OCI-LY7 (cell line): ENCODE data around the gene SLC35F1. TPM values are rescaled to one million over a fixed set of nuclear protein-coding genes. Genes with fewer than 3 reads are reported as not detected.

Experiments used
- BruUV-seq: library from RNA; stranded (reverse); fragments of 400-500 nt; replicated peaks from 2 replicates; lab custom pipeline; 2021; lab: Mats Ljungman, UMichigan
- CTCF ChIA-PET: fragments of 300-600 bp; sonication (Branson Sonifier 250); formaldehyde crosslinking; loops from one replicate; lab custom pipeline; 2022; ENCODE audit warnings: antibody characterized with exemption; ENCODE audit not compliant: unreplicated experiment; lab: Charles Lee
- POLR2A ChIA-PET: fragments of 300-600 bp; sonication (Branson Sonifier 250); formaldehyde crosslinking; loops from one replicate; lab custom pipeline; 2022; ENCODE audit warnings: antibody characterized with exemption; lab: Charles Lee
- DNase-seq: peaks from one replicate; pipeline ENCODE4 v3.0.0-alpha.2; 2015; ENCODE audit warnings: low spot score
- H2AFZ ChIP-seq: fragments of 200-600 bp; sonication (generic), shearing (Covaris generic); 2 replicates; pipeline ENCODE4 v1.6.1; 2014; ENCODE audit warnings: mild to moderate bottlenecking, antibody characterized with exemption, low read length, moderate library complexity
- H3K27ac ChIP-seq: fragments of 200-600 bp; sonication (generic); 2 replicates; pipeline ENCODE4 v1.5.1; 2014; ENCODE audit warnings: mixed run types, low read depth, mild to moderate bottlenecking, moderate library complexity, low read length, inconsistent platforms; ENCODE audit not compliant: poor library complexity, severe bottlenecking
- H3K36me3 ChIP-seq: fragments of 200-600 bp; sonication (generic); 2 replicates; pipeline ENCODE4 v1.6.1; 2014; ENCODE audit warnings: mild to moderate bottlenecking, antibody characterized with exemption, low read length, moderate library complexity, mixed read lengths; ENCODE audit not compliant: insufficient read depth
- H3K4me1 ChIP-seq: fragments of 200-600 bp; sonication (generic); 2 replicates; pipeline ENCODE4 v1.5.1; 2014; ENCODE audit warnings: mild to moderate bottlenecking, low read length; ENCODE audit not compliant: insufficient read depth, poor library complexity, severe bottlenecking
- H3K4me2 ChIP-seq: fragments of 200-600 bp; sonication (generic); 2 replicates; pipeline ENCODE4 v1.6.1; 2014; ENCODE audit warnings: mild to moderate bottlenecking, low read length
- H3K4me3 ChIP-seq: fragments of 200-600 bp; sonication (generic); 2 replicates; pipeline ENCODE4 v1.5.1; 2014; ENCODE audit warnings: mild to moderate bottlenecking, low read depth, low read length; ENCODE audit not compliant: poor library complexity, severe bottlenecking
- H3K79me2 ChIP-seq: fragments of 200-600 bp; sonication (generic); 2 replicates; pipeline ENCODE4 v1.6.1; 2016; ENCODE audit warnings: low read depth, mild to moderate bottlenecking, low read length, moderate library complexity, mixed read lengths; ENCODE audit not compliant: insufficient read depth
- H3K9me2 ChIP-seq: fragments of 200-600 bp; sonication (generic); 2 replicates; pipeline ENCODE4 v1.6.1; 2016; ENCODE audit warnings: mild to moderate bottlenecking, low read length, mixed read lengths; ENCODE audit not compliant: insufficient read depth
- H3K9me3 ChIP-seq: fragments of 200-600 bp; sonication (generic); 2 replicates; pipeline ENCODE4 v1.6.1; 2014; ENCODE audit warnings: mild to moderate bottlenecking, mixed run types, low read length, mixed read lengths
- H4K20me1 ChIP-seq: fragments of 200-600 bp; sonication (generic); 2 replicates; pipeline ENCODE4 v1.6.1; 2014; ENCODE audit warnings: mild to moderate bottlenecking, antibody characterized with exemption, low read length, moderate library complexity, mixed read lengths; ENCODE audit not compliant: insufficient read depth
- EZH2phosphoT487 ChIP-seq: fragments of 200-600 bp; sonication (generic); IDR thresholded peaks from 2 replicates; pipeline ENCODE4 v1.6.1; 2018; ENCODE audit warnings: low read depth, borderline replicate concordance, mild to moderate bottlenecking, mixed run types, antibody characterized with exemption, low read length, moderate library complexity, mixed read lengths
- intact Hi-C: fragments of 100-400 bp; cut with micrococcal nuclease; formaldehyde crosslinking; loops from one replicate; pipeline ENCODE4 v1.10.0; 2022; ENCODE audit not compliant: unreplicated experiment
- total RNA-seq, 2 experiments: library from RNA; depleted of rRNA in 1 of 2; stranded (reverse); fragments of >200 nt in 1 of 2; shearing (Covaris generic) in 1 of 2; gene quantifications; 2 replicates each; pipeline ENCODE4 v1.2.3, GENCODE V29; 2014 to 2022
- TF ChIP-seq, protein P1 (sequence below): fragments of 200-600 bp; sonication (generic); conservative IDR thresholded peaks from 2 replicates; pipeline ENCODE4 v1.5.1; 2014; ENCODE audit warnings: mild to moderate bottlenecking, antibody characterized with exemption, low read length, moderate library complexity, mixed read lengths

Gene SLC35F1
- total RNA-seq, 2 experiments from 2014 or later = 0.03 TPM; not detected in 1

- H3K27ac ChIP-seq = no peak overlapping the region
- no peaks in the 10 kb centered on the region for H3K4me1 ChIP-seq
- no peak for DNase-seq
- BruUV-seq = no TSS peak
- TF ChIP-seq, protein P1, sequence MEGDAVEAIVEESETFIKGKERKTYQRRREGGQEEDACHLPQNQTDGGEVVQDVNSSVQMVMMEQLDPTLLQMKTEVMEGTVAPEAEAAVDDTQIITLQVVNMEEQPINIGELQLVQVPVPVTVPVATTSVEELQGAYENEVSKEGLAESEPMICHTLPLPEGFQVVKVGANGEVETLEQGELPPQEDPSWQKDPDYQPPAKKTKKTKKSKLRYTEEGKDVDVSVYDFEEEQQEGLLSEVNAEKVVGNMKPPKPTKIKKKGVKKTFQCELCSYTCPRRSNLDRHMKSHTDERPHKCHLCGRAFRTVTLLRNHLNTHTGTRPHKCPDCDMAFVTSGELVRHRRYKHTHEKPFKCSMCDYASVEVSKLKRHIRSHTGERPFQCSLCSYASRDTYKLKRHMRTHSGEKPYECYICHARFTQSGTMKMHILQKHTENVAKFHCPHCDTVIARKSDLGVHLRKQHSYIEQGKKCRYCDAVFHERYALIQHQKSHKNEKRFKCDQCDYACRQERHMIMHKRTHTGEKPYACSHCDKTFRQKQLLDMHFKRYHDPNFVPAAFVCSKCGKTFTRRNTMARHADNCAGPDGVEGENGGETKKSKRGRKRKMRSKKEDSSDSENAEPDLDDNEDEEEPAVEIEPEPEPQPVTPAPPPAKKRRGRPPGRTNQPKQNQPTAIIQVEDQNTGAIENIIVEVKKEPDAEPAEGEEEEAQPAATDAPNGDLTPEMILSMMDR = no peak
- TF ChIP-seq EZH2phosphoT487 = no peak
- ChIA-PET CTCF (no interaction called here), POLR2A (no interaction called here)
- no peaks in the 10 kb centered on the region for H3K79me2 ChIP-seq
- no peak overlapping the region for H2AFZ ChIP-seq
- H4K20me1 ChIP-seq = no peaks in the 10 kb centered on the region
- no peaks in the 10 kb centered on the region for H3K9me3 ChIP-seq
- H3K9me2 ChIP-seq = no peaks in the 10 kb centered on the region
- no peak overlapping the region for H3K4me3 ChIP-seq
- intact Hi-C loops = no loop called here
- no peaks in the 10 kb centered on the region for H3K36me3 ChIP-seq
- no peak overlapping the region for H3K4me2 ChIP-seq
Observed at GRCh38 chr6:118324116-118324515, 417.1 kb downstream of the SLC35F1 start.

GRCh38 chr6:118325220-118325860 is 418.3 kb downstream of the SLC35F1 start:
- ChIA-PET POLR2A (interaction anchor here (0.6 kb wide), 1 partner anchor 56 kb away, joined by 3 read pairs; no protein-coding TSS in a partner anchor), CTCF (no interaction called here)
- Histone ChIP-seq H3K27ac (no peak overlapping the region), H4K20me1 (no peaks in the 10 kb centered on the region), H3K4me1 (no peaks in the 10 kb centered on the region), H2AFZ (no peak overlapping the region), H3K4me2 (no peak overlapping the region), H3K79me2 (no peaks in the 10 kb centered on the region), H3K36me3 (no peaks in the 10 kb centered on the region), H3K9me3 (no peaks in the 10 kb centered on the region), H3K9me2 (no peaks in the 10 kb centered on the region), H3K4me3 (no peak overlapping the region)
- TF ChIP-seq, protein P1 = no peak
- TF ChIP-seq EZH2phosphoT487 = no peak
- intact Hi-C loops = no loop called here
- BruUV-seq = no TSS peak
- no peak for DNase-seq

DNA sequence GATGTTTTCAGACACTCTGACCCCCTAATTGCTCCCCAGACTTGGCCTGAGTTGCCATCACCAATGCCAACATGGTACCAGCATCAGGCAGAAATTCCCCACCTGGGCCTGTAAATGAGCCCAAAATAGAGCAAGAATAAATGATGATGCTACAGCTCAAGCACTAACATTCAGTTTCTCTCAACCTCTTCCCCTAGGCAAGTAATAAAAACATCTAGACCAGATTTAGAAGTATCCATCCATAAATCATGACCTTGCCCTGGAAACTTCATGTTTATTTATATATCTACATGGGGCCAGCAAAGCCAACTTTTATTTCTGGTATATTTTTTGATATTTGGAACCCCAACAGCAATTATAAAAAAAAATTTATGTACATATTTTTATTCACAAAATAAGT is 419.6 kb downstream of the SLC35F1 start:
- TF ChIP-seq, protein P1 = no peak
- TF ChIP-seq EZH2phosphoT487 = no peak
- Histone ChIP-seq H4K20me1 (no peaks in the 10 kb centered on the region), H3K9me3 (no peaks in the 10 kb centered on the region), H3K4me1 (no peaks in the 10 kb centered on the region), H3K4me2 (no peak overlapping the region), H3K36me3 (no peaks in the 10 kb centered on the region), H3K9me2 (no peaks in the 10 kb centered on the region), H3K79me2 (no peaks in the 10 kb centered on the region), H3K4me3 (no peak overlapping the region), H2AFZ (no peak overlapping the region), H3K27ac (no peak overlapping the region)
- ChIA-PET POLR2A (no interaction called here), CTCF (no interaction called here)
- intact Hi-C loops = no loop called here
- no TSS peak for BruUV-seq
- DNase-seq = no peak
